ENCODE measurements around the gene C4A.
"Not testable (repeated sequence)": the region's sequence is repeated elsewhere in the genome, so short reads cannot be mapped to it uniquely, and the experiment has no call there.

- not testable (repeated sequence) for TF ChIP-seq CTCF, POLR2A (IDR thresholded peaks at IDR 0.05)
Measured at GRCh38 chr6:32042276-32042675, 60.4 kb downstream of the C4A start.

Measured in heart left ventricle (tissue), 13 donors.